H9 (cell line): Measurements from ENCODE around the gene ARID3A. TPM values are rescaled to one million over a fixed set of nuclear protein-coding genes. Genes with fewer than 3 reads are reported as not detected.

ENCODE experiments used
- DNase-seq: peaks from one replicate; pipeline ENCODE4 v3.0.0-alpha.2; 2017
- H2AFZ ChIP-seq: one replicate; pipeline ENCODE4 v1.6.1; 2013; ENCODE audit warnings: mild to moderate bottlenecking, low read length, control low read depth, moderate library complexity
- H2AK5ac ChIP-seq: 2 replicates; pipeline ENCODE4 v1.6.1; 2013; ENCODE audit warnings: low read length, control low read depth, mixed read lengths; ENCODE audit not compliant: insufficient read length
- H2BK120ac ChIP-seq: one replicate; pipeline ENCODE4 v1.6.1; 2013; ENCODE audit warnings: low read depth, mild to moderate bottlenecking, low read length, control low read depth, inconsistent platforms; ENCODE audit not compliant: poor library complexity, severe bottlenecking
- H2BK12ac ChIP-seq: 2 replicates; pipeline ENCODE4 v1.6.1; 2013; ENCODE audit warnings: low read length, control low read depth, mixed read lengths, low read depth; ENCODE audit not compliant: insufficient read length
- H2BK15ac ChIP-seq: 2 replicates; pipeline ENCODE4 v1.6.1; 2013; ENCODE audit warnings: low read depth, low read length, control low read depth
- H2BK20ac ChIP-seq: one replicate; pipeline ENCODE4 v1.6.1; 2013; ENCODE audit warnings: low read depth, mild to moderate bottlenecking, low read length, control low read depth, inconsistent platforms; ENCODE audit not compliant: poor library complexity, severe bottlenecking
- H2BK5ac ChIP-seq: 2 replicates; pipeline ENCODE4 v1.6.1; 2013; ENCODE audit warnings: low read length, control low read depth, mixed read lengths; ENCODE audit not compliant: insufficient read length
- H3K14ac ChIP-seq: 2 replicates; pipeline ENCODE4 v1.6.1; 2013; ENCODE audit warnings: low read length, control low read depth; ENCODE audit not compliant: insufficient read depth
- H3K18ac ChIP-seq: 2 replicates; pipeline ENCODE4 v1.6.1; 2013; ENCODE audit warnings: low read depth, mild to moderate bottlenecking, mixed read lengths, low read length, control low read depth; ENCODE audit not compliant: insufficient read length
- H3K23ac ChIP-seq: 2 replicates; pipeline ENCODE4 v1.6.1; 2013; ENCODE audit warnings: low read length, control low read depth, mixed read lengths, low read depth; ENCODE audit not compliant: insufficient read length
- H3K23me2 ChIP-seq: 2 replicates; pipeline ENCODE4 v1.6.1; 2013; ENCODE audit warnings: low read depth, mild to moderate bottlenecking, mixed read lengths, low read length, control low read depth; ENCODE audit not compliant: insufficient read length, poor library complexity, severe bottlenecking
- H3K27ac ChIP-seq: 2 replicates; pipeline ENCODE4 v1.5.1; 2013; ENCODE audit warnings: low read length, control low read depth, mixed read lengths, low read depth; ENCODE audit not compliant: insufficient read length
- H3K27me3 ChIP-seq: 2 replicates; pipeline ENCODE4 v1.6.1; 2013; ENCODE audit warnings: low read length, control low read depth, inconsistent platforms; ENCODE audit not compliant: insufficient read depth
- H3K4ac ChIP-seq: 2 replicates; pipeline ENCODE4 v1.6.1; 2013; ENCODE audit warnings: low read depth, mild to moderate bottlenecking, control low read depth, inconsistent platforms, low read length, moderate library complexity
- H3K4me1 ChIP-seq: 2 replicates; pipeline ENCODE4 v1.6.1; 2013; ENCODE audit warnings: low read length, control low read depth, inconsistent platforms; ENCODE audit not compliant: insufficient read depth
- H3K4me2 ChIP-seq: 2 replicates; pipeline ENCODE4 v1.6.1; 2013; ENCODE audit warnings: low read length, control low read depth, mixed read lengths; ENCODE audit not compliant: insufficient read length, insufficient read depth
- H3K56ac ChIP-seq: 2 replicates; pipeline ENCODE4 v1.6.1; 2013; ENCODE audit warnings: low read depth, mild to moderate bottlenecking, mixed read lengths, low read length, control low read depth; ENCODE audit not compliant: insufficient read length
- H3K79me1 ChIP-seq: 2 replicates; pipeline ENCODE4 v1.6.1; 2013; ENCODE audit warnings: low read depth, mild to moderate bottlenecking, moderate library complexity, low read length, control low read depth, inconsistent platforms; ENCODE audit not compliant: insufficient read depth, poor library complexity, severe bottlenecking
- H3K79me2 ChIP-seq: 2 replicates; pipeline ENCODE4 v1.6.1; 2013; ENCODE audit warnings: low read length, control low read depth, inconsistent platforms; ENCODE audit not compliant: insufficient read depth
- H3K9ac ChIP-seq: 2 replicates; pipeline ENCODE4 v1.6.1; 2013; ENCODE audit warnings: low read length, control low read depth, mixed read lengths; ENCODE audit not compliant: insufficient read length; ENCODE audit errors: extremely low read depth
- H3K9me3 ChIP-seq: one replicate; pipeline ENCODE4 v1.6.1; 2013; ENCODE audit warnings: low read depth, low read length, inconsistent platforms; ENCODE audit not compliant: control insufficient read depth
- H3T11ph ChIP-seq: one replicate; pipeline ENCODE4 v1.6.1; 2013; ENCODE audit warnings: mild to moderate bottlenecking, low read length, control low read depth, inconsistent platforms
- H4K20me1 ChIP-seq: one replicate; pipeline ENCODE4 v1.6.1; 2013; ENCODE audit not compliant: control insufficient read depth, insufficient read length, insufficient read depth
- H4K5ac ChIP-seq: 2 replicates; pipeline ENCODE4 v1.6.1; 2013; ENCODE audit warnings: low read depth, mild to moderate bottlenecking, mixed read lengths, low read length, control low read depth; ENCODE audit not compliant: insufficient read length
- H4K8ac ChIP-seq: replicated peaks from 2 replicates; pipeline ENCODE4 v1.6.1; 2013; ENCODE audit warnings: low read length, control low read depth, mixed read lengths, low read depth; ENCODE audit not compliant: insufficient read length
- H4K91ac ChIP-seq: 2 replicates; pipeline ENCODE4 v1.6.1; 2013; ENCODE audit warnings: low read depth, mild to moderate bottlenecking, moderate library complexity, mixed read lengths, low read length, control low read depth; ENCODE audit not compliant: insufficient read length
- H3K27ac Mint-ChIP-seq, 3 experiments: 2 replicates in 2 of 3; 3 replicates in 1 of 3; pipeline ENCODE4 v1.8.0; 2020 to 2021; ENCODE audit warnings: mixed read lengths in 3 of 3, mild to moderate bottlenecking in 1 of 3, moderate library complexity in 1 of 3
- H3K27me3 Mint-ChIP-seq: 2 replicates; pipeline ENCODE4 v1.8.0; 2021; ENCODE audit warnings: low read depth, mild to moderate bottlenecking, moderate library complexity, mixed read lengths
- H3K36me3 Mint-ChIP-seq, 3 experiments: 2 replicates in 2 of 3; 3 replicates in 1 of 3; pipeline ENCODE4 v1.8.0; 2020 to 2021; ENCODE audit warnings: low read depth in 3 of 3, mixed read lengths in 3 of 3; ENCODE audit not compliant: insufficient read depth in 1 of 3
- H3K4me1 Mint-ChIP-seq, 2 experiments: 2 replicates each; pipeline ENCODE4 v1.8.0; 2020; ENCODE audit warnings: mixed read lengths in 2 of 2
- H3K4me3 Mint-ChIP-seq, 2 experiments: 2 replicates in 1 of 2; 3 replicates in 1 of 2; pipeline ENCODE4 v1.8.0; 2020 to 2021; ENCODE audit warnings: mild to moderate bottlenecking in 2 of 2, mixed read lengths in 2 of 2, moderate library complexity in 1 of 2
- H3K9me3 Mint-ChIP-seq, 2 experiments: 2 replicates in 1 of 2; 3 replicates in 1 of 2; pipeline ENCODE4 v1.8.0; 2020; ENCODE audit warnings: mild to moderate bottlenecking in 2 of 2, mixed read lengths in 2 of 2, moderate library complexity in 1 of 2
- CTCF ChIP-seq: fragments of 200-600 bp; sonication (generic); conservative IDR thresholded peaks from 3 replicates; pipeline ENCODE4 v1.8.0; 2021; ENCODE audit warnings: antibody characterized with exemption, mild to moderate bottlenecking
- WGBS: extraction: QIAGEN DNeasy Blood & Tissue Kit; methylation state at CpG from one replicate; pipeline ENCODE4 v1.1.7; 2013; ENCODE audit warnings: missing lambda C conversion rate, low lambda C conversion rate, mixed read lengths; ENCODE audit not compliant: insufficient read length; ENCODE audit errors: extremely low coverage; 5-methylcytosine and 5-hydroxymethylcytosine counted together
- total RNA-seq: library from RNA; stranded (reverse); gene quantifications from 2 replicates; pipeline ENCODE4 v1.2.1, GENCODE V29; 2021

Gene ARID3A
- total RNA-seq, 1 experiment from 2014 or later, result 98.3 TPM

GRCh38 chr19:920051-920864, 5.6 kb upstream of the ARID3A start:
- H3K9me3 Mint-ChIP-seq, result peaks cover 0 to 3% of the 10 kb centered on the region in 2 experiments; a peak in 2 of 5 replicates
- no peak overlapping the region for H2BK15ac ChIP-seq
- H3K9me3 ChIP-seq, result no peaks in the 10 kb centered on the region
- H3K4me2 ChIP-seq, result peak overlapping the region; percentile 23
- H3K27me3 Mint-ChIP-seq, result peaks cover 64% of the 10 kb centered on the region
- H4K8ac ChIP-seq, result no peak overlapping the region
- H3K18ac ChIP-seq, result no peak overlapping the region
- no peaks in the 10 kb centered on the region for H3K79me1 ChIP-seq
- no peaks in the 10 kb centered on the region for H3K79me2 ChIP-seq
- no peak overlapping the region for H2BK120ac ChIP-seq
- no peaks in the 10 kb centered on the region for H4K20me1 ChIP-seq
- no CpG with 5 or more reads among the region's 84 CpGs for WGBS
- peak overlapping the region; percentile 9 to 69; a peak in 4 of 5 replicates for H3K4me3 Mint-ChIP-seq
- no peak overlapping the region for H3T11ph ChIP-seq
- no peak overlapping the region for H3K9ac ChIP-seq
- H3K4me1 ChIP-seq, result no peaks in the 10 kb centered on the region
- H3K23ac ChIP-seq, result no peak overlapping the region
- peaks cover 5 to 8% of the 10 kb centered on the region in 2 experiments; a peak in 3 of 4 replicates for H3K4me1 Mint-ChIP-seq
- no peak for TF ChIP-seq CTCF
- H4K91ac ChIP-seq, result no peak overlapping the region
- DNase-seq, result no peak
- H3K56ac ChIP-seq, result no peak overlapping the region
- no peak overlapping the region for H2BK5ac ChIP-seq
- no peak overlapping the region for H4K5ac ChIP-seq
- no peak overlapping the region for H2AK5ac ChIP-seq
- no peak overlapping the region for H3K27ac ChIP-seq
- no peak overlapping the region for H2BK20ac ChIP-seq
- peaks cover 0 to 2% (median 0%) of the 10 kb centered on the region in 3 experiments; a peak in 1 of 7 replicates for H3K36me3 Mint-ChIP-seq
- no peak overlapping the region for H3K4ac ChIP-seq
- H3K27ac Mint-ChIP-seq, result no peak overlapping the region
- no peak overlapping the region for H2AFZ ChIP-seq
- no peak overlapping the region for H3K14ac ChIP-seq
- H2BK12ac ChIP-seq, result no peak overlapping the region
- H3K23me2 ChIP-seq, result peaks cover 17% of the 10 kb centered on the region
- peaks cover 19% of the 10 kb centered on the region; the same call in 1 of the 2 replicates for H3K27me3 ChIP-seq
